HG02973 (cell line): ENCODE data around the gene IL1RAPL1.

Source experiments
- ATAC-seq: cut with Tn5 transposase; IDR thresholded peaks from one replicate; pipeline ENCODE4 v1.9.1; 2021; ENCODE audit warnings: moderate library complexity; ENCODE audit not compliant: unreplicated experiment

IL1RAPL1 gene

GRCh38 chrX:29952016-29952415 lies 1364.8 kb downstream of the IL1RAPL1 start:
- ATAC-seq, result no peak

GRCh38 chrX:29962061-29962460 lies 1374.8 kb downstream of the IL1RAPL1 start:
- no peak for ATAC-seq

GRCh38 chrX:29965634-29966033 lies 1378.4 kb downstream of the IL1RAPL1 start:
- no peak for ATAC-seq

GRCh38 chrX:29992083-29992482 lies 1404.8 kb downstream of the IL1RAPL1 start:
- ATAC-seq, result no peak

- no peak for ATAC-seq
Observed at GRCh38 chrX:30005813-30006212, 1418.6 kb downstream of the IL1RAPL1 start.
